Pulmonary artery endothelial cell (primary cell): ENCODE measurements around the gene MARK1. TPM values are rescaled to one million over a fixed set of nuclear protein-coding genes. Genes with fewer than 3 reads are reported as not detected.
"Not testable (repeated sequence)": the region's sequence is repeated elsewhere in the genome, so short reads cannot be mapped to it uniquely, and the experiment has no call there.

Experiments used
- DNase-seq: peaks from one replicate; pipeline ENCODE4 v3.0.0-alpha.2; 2011; ENCODE audit warnings: low read depth, low spot score
- total RNA-seq: library from RNA; depleted of rRNA; stranded (reverse); fragments of >200 nt; gene quantifications from 2 replicates; pipeline ENCODE4 v1.2.3, GENCODE V29; 2014

MARK1 gene
- total RNA-seq, 1 donor from 2014 or later = 0.99 TPM

- not testable (repeated sequence) for DNase-seq
Measured at GRCh38 chr1:220605651-220606050, 77.7 kb downstream of the MARK1 start.

- DNase-seq = not testable (repeated sequence)
Measured at GRCh38 chr1:220611100-220611499, 83.2 kb downstream of the MARK1 start.

GRCh38 chr1:220616836-220617235 lies 88.9 kb downstream of the MARK1 start:
- no peak for DNase-seq

- DNase-seq = no peak
Measured at GRCh38 chr1:220628431-220628830, 100.5 kb downstream of the MARK1 start.

- no peak for DNase-seq
Measured at GRCh38 chr1:220631238-220631815, 103.4 kb downstream of the MARK1 start.

GRCh38 chr1:220637759-220638158 lies 109.8 kb downstream of the MARK1 start:
- DNase-seq = no peak

GRCh38 chr1:220642285-220642684 lies 114.3 kb downstream of the MARK1 start:
- DNase-seq = no peak

- DNase-seq = no peak
Measured at GRCh38 chr1:220652995-220653394, 125.1 kb downstream of the MARK1 start.

GRCh38 chr1:220655509-220655908 lies 127.6 kb downstream of the MARK1 start:
- no peak for DNase-seq

- DNase-seq = no peak
Measured at GRCh38 chr1:220655961-220656740, 128.2 kb downstream of the MARK1 start.

- DNase-seq = no peak
Measured at GRCh38 chr1:220666349-220666748, 138.4 kb downstream of the MARK1 start.

GRCh38 chr1:220669005-220669404 lies 141.1 kb downstream of the MARK1 start:
- DNase-seq = no peak

- DNase-seq = no peak
Measured at GRCh38 chr1:220670365-220670764, 142.4 kb downstream of the MARK1 start.

- DNase-seq = no peak
Measured at GRCh38 chr1:220673921-220674320, 146.0 kb downstream of the MARK1 start.

GRCh38 chr1:220677251-220677650 lies 149.3 kb downstream of the MARK1 start:
- DNase-seq = no peak

GRCh38 chr1:220680085-220680687 lies 152.2 kb downstream of the MARK1 start:
- no peak for DNase-seq

- no peak for DNase-seq
Measured at GRCh38 chr1:220681220-220681880, 153.4 kb downstream of the MARK1 start.

GRCh38 chr1:220682901-220683576 lies 155.1 kb downstream of the MARK1 start:
- no peak for DNase-seq

- DNase-seq = not testable (repeated sequence)
Measured at GRCh38 chr1:220683716-220684115, 155.8 kb downstream of the MARK1 start.

- DNase-seq = no peak
Measured at GRCh38 chr1:220684890-220685289, 157.0 kb downstream of the MARK1 start.

GRCh38 chr1:220685879-220686278 lies 157.9 kb downstream of the MARK1 start:
- DNase-seq = no peak

GRCh38 chr1:220687809-220688208 lies 159.9 kb downstream of the MARK1 start:
- DNase-seq = no peak
